DND-41 (cell line): ENCODE measurements around the gene ARHGAP45.
"Not testable (repeated sequence)": the region's sequence is repeated elsewhere in the genome, so short reads cannot be mapped to it uniquely, and the experiment has no call there.

Experiments
- EZH2 ChIP-seq: IDR thresholded peaks from 3 replicates; pipeline ENCODE4 v1.6.1; 2012; ENCODE audit warnings: borderline replicate concordance, low read depth, mild to moderate bottlenecking, moderate library complexity, low read length, inconsistent platforms; ENCODE audit not compliant: severe bottlenecking
- TF ChIP-seq, protein P1 (sequence below): IDR thresholded peaks from 2 replicates; pipeline ENCODE4 v1.5.1; 2012; ENCODE audit warnings: borderline replicate concordance, low read length, moderate library complexity, mild to moderate bottlenecking; ENCODE audit not compliant: poor library complexity, severe bottlenecking; ENCODE audit errors: extremely low read depth

DNA sequence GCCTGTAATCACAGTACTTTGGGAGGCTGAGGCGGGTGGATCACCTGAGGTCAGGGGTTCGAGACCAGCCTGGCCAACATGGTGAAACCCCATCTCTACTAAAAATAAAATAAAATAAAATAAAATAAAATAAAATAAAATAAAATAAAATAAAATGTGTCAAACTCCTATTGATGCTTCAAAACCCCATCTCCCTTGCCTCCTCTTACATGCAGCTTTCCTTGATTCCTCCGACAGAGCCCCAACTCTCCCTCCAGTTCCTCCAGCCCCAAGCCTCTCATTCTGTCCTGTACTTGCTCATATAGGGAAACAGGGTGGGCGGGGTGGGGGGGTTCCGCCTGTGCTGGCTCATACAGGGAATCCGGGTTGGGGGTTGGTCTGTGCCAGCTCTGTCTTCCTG, 41.9 kb upstream of the ARHGAP45 start:
- TF ChIP-seq, protein P1, sequence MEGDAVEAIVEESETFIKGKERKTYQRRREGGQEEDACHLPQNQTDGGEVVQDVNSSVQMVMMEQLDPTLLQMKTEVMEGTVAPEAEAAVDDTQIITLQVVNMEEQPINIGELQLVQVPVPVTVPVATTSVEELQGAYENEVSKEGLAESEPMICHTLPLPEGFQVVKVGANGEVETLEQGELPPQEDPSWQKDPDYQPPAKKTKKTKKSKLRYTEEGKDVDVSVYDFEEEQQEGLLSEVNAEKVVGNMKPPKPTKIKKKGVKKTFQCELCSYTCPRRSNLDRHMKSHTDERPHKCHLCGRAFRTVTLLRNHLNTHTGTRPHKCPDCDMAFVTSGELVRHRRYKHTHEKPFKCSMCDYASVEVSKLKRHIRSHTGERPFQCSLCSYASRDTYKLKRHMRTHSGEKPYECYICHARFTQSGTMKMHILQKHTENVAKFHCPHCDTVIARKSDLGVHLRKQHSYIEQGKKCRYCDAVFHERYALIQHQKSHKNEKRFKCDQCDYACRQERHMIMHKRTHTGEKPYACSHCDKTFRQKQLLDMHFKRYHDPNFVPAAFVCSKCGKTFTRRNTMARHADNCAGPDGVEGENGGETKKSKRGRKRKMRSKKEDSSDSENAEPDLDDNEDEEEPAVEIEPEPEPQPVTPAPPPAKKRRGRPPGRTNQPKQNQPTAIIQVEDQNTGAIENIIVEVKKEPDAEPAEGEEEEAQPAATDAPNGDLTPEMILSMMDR, result not testable (repeated sequence)
- not testable (repeated sequence) for TF ChIP-seq EZH2
